ENCODE results near the gene CSPG4. TPM values are rescaled to one million over a fixed set of nuclear protein-coding genes. Genes with fewer than 3 reads are reported as not detected.
A peak's percentile ranks its signal among the peaks of the same experiment; 100 is the strongest.
"Not testable (repeated sequence)": the region's sequence is repeated elsewhere in the genome, so short reads cannot be mapped to it uniquely, and the experiment has no call there.

Gene CSPG4
- total RNA-seq = 3.0 and 15.6 TPM in 2 replicates

DNA sequence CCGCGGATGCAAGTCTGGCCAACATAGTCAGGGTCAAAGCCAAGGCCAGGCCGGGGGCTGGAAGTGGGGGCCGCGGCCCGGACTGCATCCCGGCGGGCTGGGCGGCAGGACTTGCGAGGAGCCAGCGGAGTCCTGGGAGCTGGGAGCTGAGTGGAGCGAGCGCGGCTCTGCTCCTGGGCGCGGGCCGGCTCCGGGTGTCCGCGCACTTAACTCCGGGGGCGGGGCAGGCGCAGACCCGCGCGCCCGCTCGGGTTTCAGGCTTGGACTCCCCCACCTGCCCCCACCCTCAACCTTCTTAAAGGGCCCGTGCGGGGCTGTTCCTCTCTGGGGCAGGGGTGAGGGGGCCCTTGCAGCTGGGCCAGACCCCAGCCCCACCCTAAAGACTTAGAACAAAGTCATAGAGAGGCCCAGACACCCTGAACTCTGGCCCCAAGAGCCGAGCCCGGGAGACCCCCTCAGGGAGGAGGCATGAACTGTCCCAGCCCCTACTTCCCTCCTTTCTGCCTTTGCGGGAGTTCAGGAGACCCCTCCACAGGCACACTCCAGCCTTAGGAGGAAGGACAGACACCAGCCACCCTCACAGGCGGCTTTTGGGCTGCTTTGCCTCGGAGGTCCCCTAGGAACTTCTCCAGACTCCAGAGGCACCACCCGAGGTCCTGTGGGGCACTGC, at the start of gene CSPG4:
CSPG4 (minus strand) TSS at position 181 of the 670 bp plus-strand sequence; CDS start at position 88, 93 bp downstream.
- DNase-seq (ENCODE audit: extremely low read depth, low read depth, low spot score) = no peak

- not testable (repeated sequence) for DNase-seq (ENCODE audit: extremely low read depth, low read depth, low spot score)
Observed at GRCh38 chr15:75762357-75762718, 49.7 kb upstream of the CSPG4 start.

DNA sequence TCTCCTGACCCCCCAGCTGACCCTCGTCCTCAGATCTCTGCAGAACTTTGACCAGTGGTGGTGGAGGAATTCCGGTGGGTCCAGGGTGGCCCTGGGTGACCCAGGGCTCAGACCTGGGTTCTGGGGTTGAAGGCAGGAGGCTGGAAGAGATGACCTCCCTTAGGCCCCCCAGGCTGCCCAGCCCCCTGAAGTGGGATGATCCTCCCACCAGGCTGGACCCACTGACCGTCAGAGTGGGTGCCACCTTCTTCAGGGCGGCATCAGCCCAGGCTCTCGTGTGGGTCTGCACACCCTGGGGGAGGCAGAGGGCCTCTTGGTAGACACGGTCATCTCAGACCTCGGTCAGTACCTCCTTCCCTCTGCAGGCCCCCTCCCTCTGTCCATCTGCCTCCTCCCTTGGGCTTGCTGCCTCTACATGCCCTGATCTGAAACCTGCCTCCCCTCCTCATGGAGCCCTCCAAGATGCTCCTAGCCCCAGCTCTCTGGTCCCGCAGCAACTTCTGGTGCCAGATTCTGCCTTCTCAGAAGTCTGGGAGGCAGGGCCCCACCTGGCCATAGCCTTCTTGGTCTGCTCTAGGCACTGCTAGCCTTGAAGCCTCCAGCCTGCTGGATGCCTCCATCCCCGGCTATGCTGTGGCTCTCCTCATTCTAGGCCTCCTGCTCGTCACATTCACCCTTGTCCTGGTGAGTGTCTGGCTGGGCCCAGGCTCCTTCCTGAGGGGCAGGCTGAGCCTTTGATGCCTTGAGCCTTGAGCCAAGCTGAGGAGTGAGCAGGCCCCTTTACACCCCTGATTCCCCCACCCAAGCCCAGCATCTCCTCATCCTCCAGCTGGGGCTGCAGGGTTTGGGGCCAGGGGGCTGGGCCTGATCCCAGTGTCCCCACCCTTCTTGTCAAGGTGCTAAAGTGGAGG, 49.1 kb upstream of the CSPG4 start:
- no peak for DNase-seq (ENCODE audit: extremely low read depth, low read depth, low spot score)

DNA sequence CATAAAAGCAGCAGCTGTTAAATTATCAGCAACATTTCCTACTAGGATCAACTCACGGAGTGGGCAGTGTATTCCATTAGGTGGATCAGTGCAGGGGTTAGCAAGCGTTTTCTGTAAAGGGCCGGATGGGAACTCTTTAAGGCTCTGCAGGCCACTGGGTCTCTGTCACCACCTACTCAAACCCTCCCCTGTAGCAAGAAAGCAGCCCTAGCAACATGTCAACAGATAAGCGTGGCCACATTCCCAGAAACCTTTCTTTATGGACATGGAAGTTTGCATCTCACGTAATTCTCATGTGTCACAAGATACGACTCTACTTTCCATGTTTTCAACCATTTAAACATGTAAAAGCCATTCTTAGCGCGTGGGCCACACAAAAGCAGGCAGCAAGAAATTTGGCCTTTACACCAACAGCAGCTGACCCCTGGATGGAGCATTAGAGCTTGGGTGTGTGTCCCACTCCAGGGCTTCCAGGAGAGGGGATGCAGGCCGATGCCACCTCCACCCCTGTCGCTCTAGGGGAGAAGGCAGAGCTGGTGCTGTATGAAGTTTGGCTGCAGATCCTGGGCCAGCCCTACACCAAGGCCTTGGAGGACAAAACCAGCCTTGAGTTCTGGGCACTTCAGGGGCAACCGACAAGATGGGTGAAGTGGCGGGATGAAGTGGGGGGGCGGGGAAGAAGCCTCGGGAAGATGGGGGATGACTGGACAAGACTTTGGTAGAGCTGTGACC, 48.2 kb upstream of the CSPG4 start:
- no peak for DNase-seq (ENCODE audit: extremely low read depth, low read depth, low spot score)

- not testable (repeated sequence) for DNase-seq (ENCODE audit: extremely low read depth, low read depth, low spot score)
Observed at GRCh38 chr15:75760131-75760520, 47.5 kb upstream of the CSPG4 start.

GRCh38 chr15:75759416-75760130, 46.9 kb upstream of the CSPG4 start:
- no peak for DNase-seq (ENCODE audit: extremely low read depth, low read depth, low spot score)

GRCh38 chr15:75758071-75758872, 45.6 kb upstream of the CSPG4 start:
- peak; percentile 20 for DNase-seq (ENCODE audit: extremely low read depth, low read depth, low spot score)

DNA sequence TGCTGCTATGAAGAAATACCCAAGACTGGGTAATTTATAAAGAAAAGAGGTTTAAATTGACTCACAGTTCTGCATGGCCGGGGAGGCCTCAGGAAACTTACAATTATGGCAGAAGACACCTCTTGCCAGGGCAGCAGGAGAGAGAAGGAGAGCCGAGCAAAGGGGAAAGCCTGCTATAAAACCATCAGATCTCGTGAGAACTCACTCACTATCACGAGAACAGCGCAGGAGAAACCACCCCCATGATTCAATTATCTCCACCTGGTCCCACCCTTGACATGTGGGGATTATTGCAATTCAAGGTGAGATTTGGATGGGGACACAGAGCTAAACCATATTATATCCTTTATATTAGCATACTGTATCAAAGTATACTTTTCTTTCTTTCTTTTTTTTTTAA, 42.2 kb upstream of the CSPG4 start:
- DNase-seq (ENCODE audit: extremely low read depth, low read depth, low spot score) = not testable (repeated sequence)

DNA sequence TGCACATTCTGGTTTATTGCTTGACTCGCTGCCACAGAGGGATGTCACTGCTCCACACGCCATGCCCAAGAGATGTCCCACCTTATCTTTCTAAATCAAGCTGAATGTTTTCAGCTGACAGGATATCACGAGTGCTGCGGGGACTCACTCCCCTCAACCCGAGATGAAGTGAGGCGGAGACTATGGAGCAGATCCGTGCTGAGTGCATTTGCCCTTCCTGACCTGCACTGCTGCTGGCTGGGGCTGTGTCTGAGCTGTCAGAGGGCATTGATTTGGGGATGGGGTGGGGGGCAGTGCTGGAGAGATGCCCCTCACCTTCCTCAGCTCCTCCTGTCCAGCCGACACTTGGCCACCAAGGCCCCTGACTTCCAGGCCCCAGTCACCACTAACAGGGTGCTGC, 40.5 kb upstream of the CSPG4 start:
- DNase-seq (ENCODE audit: extremely low read depth, low read depth, low spot score) = no peak

DNA sequence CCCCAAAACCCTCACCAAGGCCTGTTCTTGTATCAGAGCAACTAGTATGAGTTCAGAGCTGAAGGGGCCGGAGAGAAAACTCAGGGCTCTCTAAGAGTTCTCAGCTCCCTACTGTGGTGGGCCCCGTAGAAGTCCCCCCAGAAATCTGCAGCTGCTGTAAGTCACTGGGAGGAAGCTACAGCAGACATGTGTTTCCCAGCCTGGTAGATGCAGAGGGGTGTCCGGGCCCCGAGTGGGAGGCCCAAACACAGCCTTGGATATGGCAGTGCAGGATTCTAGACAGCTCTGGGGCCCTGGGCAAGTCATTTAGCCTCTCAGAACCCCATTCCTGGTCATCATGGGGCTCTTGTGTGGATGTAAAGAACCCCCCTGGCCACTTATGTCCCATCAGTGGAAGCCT, 39.2 kb upstream of the CSPG4 start:
- DNase-seq (ENCODE audit: extremely low read depth, low read depth, low spot score) = no peak

GRCh38 chr15:75751116-75751875, 38.6 kb upstream of the CSPG4 start:
- DNase-seq (ENCODE audit: extremely low read depth, low read depth, low spot score) = no peak

DNA sequence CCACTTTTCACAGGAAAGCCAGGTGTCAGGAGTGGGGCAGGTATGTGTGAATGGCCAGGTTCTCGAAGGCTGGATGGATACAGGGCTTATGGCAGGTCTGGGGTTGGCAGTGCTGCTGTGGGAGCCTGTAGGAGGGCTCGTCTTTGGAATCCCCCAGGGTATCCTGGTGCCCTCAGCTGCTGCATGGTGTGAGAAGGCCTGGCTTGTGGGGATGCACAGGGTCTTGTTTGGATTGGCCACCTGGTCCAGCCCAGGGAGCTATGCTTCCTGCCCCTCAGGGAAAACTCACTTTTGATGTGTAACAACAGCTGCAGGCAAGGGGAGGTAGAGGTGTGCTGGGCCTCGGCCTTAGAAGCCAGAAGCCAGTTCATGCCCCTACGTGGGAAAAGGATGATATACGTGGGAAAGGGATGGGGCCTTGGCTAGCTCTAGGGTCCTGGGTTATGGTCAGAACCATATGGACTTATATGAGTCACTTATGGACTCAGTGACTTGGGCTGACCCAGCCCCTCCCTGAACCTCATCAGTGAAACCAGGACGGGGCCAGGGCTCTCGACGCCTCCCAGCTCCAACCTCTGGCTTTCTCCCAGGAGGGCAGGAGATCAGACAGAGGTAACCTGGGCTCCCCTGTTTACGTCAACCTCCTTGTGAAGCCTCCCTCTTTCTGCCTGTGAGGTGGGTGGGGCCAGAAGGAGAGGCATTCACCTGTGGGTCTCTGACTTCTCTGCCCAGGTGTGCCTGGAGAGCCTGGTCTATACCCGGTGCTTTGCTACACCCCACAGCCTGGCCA, 37.8 kb upstream of the CSPG4 start:
- DNase-seq (ENCODE audit: extremely low read depth, low read depth, low spot score) = no peak

DNA sequence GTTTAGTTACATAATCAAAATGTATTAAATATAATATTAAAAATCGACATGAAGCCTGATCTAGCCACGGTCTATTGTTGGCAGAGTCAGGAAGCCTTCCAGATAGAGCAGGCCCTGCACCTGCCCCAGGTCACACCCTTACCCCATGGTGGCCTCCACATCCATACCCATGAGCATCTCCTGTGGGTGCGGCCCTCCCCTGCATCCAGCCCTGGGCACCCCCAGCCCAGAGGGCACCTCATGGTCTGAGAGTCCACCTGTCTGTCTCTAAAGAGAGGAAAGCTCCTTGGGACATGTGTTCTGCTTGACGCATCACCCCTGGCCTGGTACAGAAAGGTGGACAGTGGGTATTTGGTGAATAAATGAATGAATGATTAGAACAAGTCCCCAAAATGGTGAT, 37.2 kb upstream of the CSPG4 start:
- no peak for DNase-seq (ENCODE audit: extremely low read depth, low read depth, low spot score)

GRCh38 chr15:75748882-75749281, 36.2 kb upstream of the CSPG4 start:
- DNase-seq (ENCODE audit: extremely low read depth, low read depth, low spot score) = not testable (repeated sequence)

DNA sequence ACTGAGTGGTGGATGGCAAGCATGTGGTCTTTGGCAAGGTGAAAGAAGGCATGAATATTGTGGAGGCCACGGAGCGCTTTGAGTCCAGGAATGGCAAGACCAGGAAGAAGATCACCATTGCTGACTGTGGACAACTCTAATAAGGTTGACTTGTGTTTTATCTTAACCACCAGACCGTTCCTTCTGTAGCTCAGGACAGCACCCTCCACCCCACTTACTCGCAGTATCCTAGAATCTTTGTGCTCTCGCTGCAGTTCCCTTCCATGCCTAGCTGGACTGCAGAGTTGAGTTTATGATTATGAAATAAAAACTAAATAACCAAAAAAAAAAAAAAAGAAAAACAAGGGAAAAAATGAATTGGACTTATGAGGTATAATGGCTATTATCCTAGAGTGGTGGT, 34.5 kb upstream of the CSPG4 start:
- DNase-seq (ENCODE audit: extremely low read depth, low read depth, low spot score) = not testable (repeated sequence)

DNA sequence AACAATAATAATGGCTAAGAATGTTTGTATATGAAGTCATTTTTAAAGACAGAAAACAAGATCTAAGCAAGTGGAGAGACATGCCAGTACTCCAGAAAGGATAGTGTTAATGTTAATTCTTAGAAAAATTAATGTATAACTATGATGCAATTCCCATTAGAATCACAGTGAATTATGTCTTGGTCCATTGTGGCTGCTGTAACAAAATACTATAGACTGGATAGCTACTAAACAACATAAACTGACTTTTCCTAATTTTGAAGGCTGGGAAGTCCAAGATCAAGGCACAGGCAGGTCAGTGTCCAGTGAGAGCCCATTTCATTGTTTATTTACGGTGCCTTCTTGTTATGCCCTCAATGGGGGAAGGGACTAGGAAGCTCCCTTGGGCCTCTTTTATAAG, 32.7 kb upstream of the CSPG4 start:
- DNase-seq (ENCODE audit: extremely low read depth, low read depth, low spot score) = no peak

GRCh38 chr15:75742346-75742745, 29.7 kb upstream of the CSPG4 start:
- DNase-seq (ENCODE audit: extremely low read depth, low read depth, low spot score) = not testable (repeated sequence)

DNA sequence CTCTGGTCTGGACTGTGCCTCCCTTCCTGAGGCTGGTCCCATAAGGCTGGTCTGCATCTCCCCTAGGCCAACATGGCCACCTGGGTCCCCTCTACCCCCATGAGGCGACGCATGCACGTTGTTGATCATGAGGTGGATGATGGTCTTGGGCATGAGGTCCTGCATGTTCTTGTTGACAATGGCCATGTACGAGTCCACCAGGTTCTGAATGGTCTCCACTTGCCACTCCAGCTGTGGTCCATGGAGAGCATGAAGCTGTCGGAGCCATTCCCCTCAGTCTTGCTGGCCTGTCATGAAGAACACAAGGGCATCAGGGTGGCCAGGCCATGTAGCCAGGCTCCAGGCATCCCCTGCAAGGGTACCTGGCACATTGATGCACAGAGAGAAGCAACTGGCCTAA, 27.1 kb upstream of the CSPG4 start:
- no peak for DNase-seq (ENCODE audit: extremely low read depth, low read depth, low spot score)
